Measurements from ENCODE around the gene FIGLA. TPM values are rescaled to one million over a fixed set of nuclear protein-coding genes. Genes with fewer than 3 reads are reported as not detected.

FIGLA gene
- total and polyA plus RNA-seq, 2 of the 8 experiments (the other 6 are each of a cell fraction or from before 2014, with no cell fraction given), result not detected

- no peak overlapping the region for H3K14ac ChIP-seq (ENCODE audit: insufficient read length)
- H3K4me3 ChIP-seq (ENCODE audit: extremely low read depth in 1 of 4, insufficient read depth in 2 of 4, low read depth in 3 of 4, low read length in 4 of 4), result no peak overlapping the region
- H4K5ac ChIP-seq (ENCODE audit: insufficient read length, low read depth, low read length), result no peak overlapping the region
- H3K79me1 ChIP-seq (ENCODE audit: low read depth, low read length), result peaks cover 13% of the 10 kb centered on the region
- ChIA-PET CTCF (ENCODE audit: partially characterized antibody) (interaction anchor here (0.7 to 3.0 kb wide), 6 partner anchors 8 to 30 kb away, joined by 3 to 18 read pairs (median 4); partner anchors contain the start of gene ADD2), POLR2A (ENCODE audit: partially characterized antibody) (interaction anchor here (1.2 to 1.6 kb wide), 2 partner anchors 8 to 30 kb away, joined by 3 to 5 read pairs; partner anchors contain the start of gene ADD2)
- no peak overlapping the region for H2AK5ac ChIP-seq (ENCODE audit: low read depth, low read length)
- no peaks in the 10 kb centered on the region for H3K36me3 ChIP-seq (ENCODE audit: control insufficient read depth in 2 of 4, insufficient read depth in 4 of 4, low read length in 3 of 4)
- H3K56ac ChIP-seq (replicated peaks; ENCODE audit: insufficient read length, low read depth, low read length), result no peak overlapping the region
- H3K79me2 ChIP-seq (ENCODE audit: control insufficient read depth in 1 of 2, insufficient read depth in 2 of 2, low read length in 2 of 2), result peaks cover 8 to 81% of the 10 kb centered on the region in 2 experiments
- DNase-seq (ENCODE audit: low read depth in 1 of 2, low spot score in 2 of 2) (no peak), FAIRE-seq (no peak)
- 0 out of 2 replicates have a peak overlapping the region, but pooled peaks have one; percentile 13 for H2BK15ac ChIP-seq (ENCODE audit: low read length)
- H3K23me2 ChIP-seq (ENCODE audit: low read depth, low read length), result no peaks in the 10 kb centered on the region; the same call in 1 of the 2 replicates
- H3K9me3 ChIP-seq (ENCODE audit: insufficient read depth in 2 of 2, low read depth in 1 of 2, low read length in 1 of 2), result no peaks in the 10 kb centered on the region
- H2BK120ac ChIP-seq (replicated peaks; ENCODE audit: low read depth, low read length), result no peak overlapping the region
- H3K4me1 ChIP-seq (replicated peaks in 1 of 4; ENCODE audit: control insufficient read depth in 3 of 4, insufficient read depth in 4 of 4, low read length in 3 of 4), result peaks cover 12 to 25% (median 20%) of the 10 kb centered on the region in 4 experiments
- no peak overlapping the region for H3K9ac ChIP-seq (replicated peaks in 1 of 4; ENCODE audit: extremely low read depth in 1 of 4, low read depth in 3 of 4, low read length in 3 of 4)
- H3K23ac ChIP-seq (ENCODE audit: insufficient read length), result no peak overlapping the region
- no peak overlapping the region for H3K27ac ChIP-seq (ENCODE audit: low read depth, low read length)
- no peaks in the 10 kb centered on the region for H3K27me3 ChIP-seq (replicated peaks in 1 of 4; ENCODE audit: control insufficient read depth in 3 of 4, extremely low read depth in 1 of 4, insufficient read depth in 3 of 4, low read length in 3 of 4)
- no peak overlapping the region for H3K4me2 ChIP-seq (ENCODE audit: insufficient read depth in 1 of 2, low read depth in 2 of 2, low read length in 2 of 2)
- H4K8ac ChIP-seq (ENCODE audit: extremely low read depth, insufficient read depth, low read length), result no peak overlapping the region
- WGBS, 2 experiments (ENCODE audit: extremely low coverage in 1 of 2, insufficient coverage in 1 of 2, insufficient read length in 1 of 2, insufficient replicate concordance in 2 of 2, low coverage in 1 of 2, low lambda C conversion rate in 2 of 2, missing lambda C conversion rate in 1 of 2), result 91% methylated on average over 2 of the region's 2 CpGs; no CpG with 5 or more reads in 1 of the 2 experiments
- H2BK20ac ChIP-seq (ENCODE audit: low read length), result no peak overlapping the region
- H2BK5ac ChIP-seq (ENCODE audit: low read depth, low read length), result 0 out of 2 replicates have a peak overlapping the region, but pooled peaks have one; percentile 3
- 0 out of 2 replicates have a peak overlapping the region, but pooled peaks have one; percentile 18 for H2BK12ac ChIP-seq (ENCODE audit: low read depth, low read length)
- H3K18ac ChIP-seq (ENCODE audit: extremely low read depth, low read length), result peak overlapping the region; percentile 52; the same call in 1 of the 2 replicates
- peaks cover 2 to 6% of the 10 kb centered on the region in 2 experiments for H4K20me1 ChIP-seq (replicated peaks in 1 of 2; ENCODE audit: control insufficient read depth in 1 of 2, insufficient read depth in 2 of 2, low read length in 2 of 2)
- no peak overlapping the region for H4K91ac ChIP-seq (replicated peaks; ENCODE audit: insufficient read length, low read length)
- H3K4ac ChIP-seq (replicated peaks; ENCODE audit: insufficient read length, low read depth, low read length), result no peak overlapping the region
- H2AFZ ChIP-seq (ENCODE audit: low read length), result no peak overlapping the region
- TF ChIP-seq MAFK (IDR thresholded peaks at IDR 0.05; ENCODE audit: low read depth, low read length) (no peak), POLR2AphosphoS5 (IDR thresholded peaks at IDR 0.05; ENCODE audit: low read depth, low read length) (no peak), ZNF274 (IDR thresholded peaks at IDR 0.05; ENCODE audit: borderline replicate concordance, extremely low read depth, low read length) (no peak), NRF1 (IDR thresholded peaks at IDR 0.05; ENCODE audit: low read depth, low read length) (no peak), CBX5 (IDR thresholded peaks at IDR 0.05; ENCODE audit: low read depth, low read length) (no peak), HDAC6 (IDR thresholded peaks at IDR 0.05; ENCODE audit: low read depth, low read length) (no peak), SP2 (IDR thresholded peaks at IDR 0.05; ENCODE audit: low read length) (no peak), SIN3A (conservative IDR thresholded peaks at IDR 0.05 in 1 of 2, IDR thresholded peaks at IDR 0.05 in 1 of 2; ENCODE audit: low read depth in 1 of 2, low read length in 2 of 2) (no peak), RNF2 (IDR thresholded peaks at IDR 0.05; ENCODE audit: borderline replicate concordance, low read depth, low read length, missing control alignments, poor library complexity, severe bottlenecking) (no peak)
- TF ChIP-seq, protein P1, sequence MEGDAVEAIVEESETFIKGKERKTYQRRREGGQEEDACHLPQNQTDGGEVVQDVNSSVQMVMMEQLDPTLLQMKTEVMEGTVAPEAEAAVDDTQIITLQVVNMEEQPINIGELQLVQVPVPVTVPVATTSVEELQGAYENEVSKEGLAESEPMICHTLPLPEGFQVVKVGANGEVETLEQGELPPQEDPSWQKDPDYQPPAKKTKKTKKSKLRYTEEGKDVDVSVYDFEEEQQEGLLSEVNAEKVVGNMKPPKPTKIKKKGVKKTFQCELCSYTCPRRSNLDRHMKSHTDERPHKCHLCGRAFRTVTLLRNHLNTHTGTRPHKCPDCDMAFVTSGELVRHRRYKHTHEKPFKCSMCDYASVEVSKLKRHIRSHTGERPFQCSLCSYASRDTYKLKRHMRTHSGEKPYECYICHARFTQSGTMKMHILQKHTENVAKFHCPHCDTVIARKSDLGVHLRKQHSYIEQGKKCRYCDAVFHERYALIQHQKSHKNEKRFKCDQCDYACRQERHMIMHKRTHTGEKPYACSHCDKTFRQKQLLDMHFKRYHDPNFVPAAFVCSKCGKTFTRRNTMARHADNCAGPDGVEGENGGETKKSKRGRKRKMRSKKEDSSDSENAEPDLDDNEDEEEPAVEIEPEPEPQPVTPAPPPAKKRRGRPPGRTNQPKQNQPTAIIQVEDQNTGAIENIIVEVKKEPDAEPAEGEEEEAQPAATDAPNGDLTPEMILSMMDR (IDR thresholded peaks at IDR 0.05; ENCODE audit: control extremely low read depth in 1 of 3, insufficient read depth in 1 of 3, low read depth in 1 of 3, low read length in 3 of 3), result no peak
Measured at GRCh38 chr2:70738159-70738558, 52.3 kb downstream of the FIGLA start.
